ENCODE measurements around the gene SSR1. TPM values are rescaled to one million over a fixed set of nuclear protein-coding genes. Genes with fewer than 3 reads are reported as not detected.

Gene SSR1
- polyA plus RNA-seq, 1 donor from 2014 or later: 125 TPM

Other genes with a start within 250 kb of the SSR1 start
- 6.1 TPM for gene RREB1, start 205.2 kb downstream of the SSR1 start, polyA plus RNA-seq
- not detected for gene CAGE1, start 76.5 kb upstream of the SSR1 start, polyA plus RNA-seq
- 17.7 TPM for gene RIOK1, start 76.6 kb upstream of the SSR1 start, polyA plus RNA-seq
- gene DSP, start 228.5 kb upstream of the SSR1 start, polyA plus RNA-seq: 3.2 TPM

Data from IgD-negative memory B cell (primary cell).